ENCODE data around the gene SCAF11.

SCAF11 gene

DNA sequence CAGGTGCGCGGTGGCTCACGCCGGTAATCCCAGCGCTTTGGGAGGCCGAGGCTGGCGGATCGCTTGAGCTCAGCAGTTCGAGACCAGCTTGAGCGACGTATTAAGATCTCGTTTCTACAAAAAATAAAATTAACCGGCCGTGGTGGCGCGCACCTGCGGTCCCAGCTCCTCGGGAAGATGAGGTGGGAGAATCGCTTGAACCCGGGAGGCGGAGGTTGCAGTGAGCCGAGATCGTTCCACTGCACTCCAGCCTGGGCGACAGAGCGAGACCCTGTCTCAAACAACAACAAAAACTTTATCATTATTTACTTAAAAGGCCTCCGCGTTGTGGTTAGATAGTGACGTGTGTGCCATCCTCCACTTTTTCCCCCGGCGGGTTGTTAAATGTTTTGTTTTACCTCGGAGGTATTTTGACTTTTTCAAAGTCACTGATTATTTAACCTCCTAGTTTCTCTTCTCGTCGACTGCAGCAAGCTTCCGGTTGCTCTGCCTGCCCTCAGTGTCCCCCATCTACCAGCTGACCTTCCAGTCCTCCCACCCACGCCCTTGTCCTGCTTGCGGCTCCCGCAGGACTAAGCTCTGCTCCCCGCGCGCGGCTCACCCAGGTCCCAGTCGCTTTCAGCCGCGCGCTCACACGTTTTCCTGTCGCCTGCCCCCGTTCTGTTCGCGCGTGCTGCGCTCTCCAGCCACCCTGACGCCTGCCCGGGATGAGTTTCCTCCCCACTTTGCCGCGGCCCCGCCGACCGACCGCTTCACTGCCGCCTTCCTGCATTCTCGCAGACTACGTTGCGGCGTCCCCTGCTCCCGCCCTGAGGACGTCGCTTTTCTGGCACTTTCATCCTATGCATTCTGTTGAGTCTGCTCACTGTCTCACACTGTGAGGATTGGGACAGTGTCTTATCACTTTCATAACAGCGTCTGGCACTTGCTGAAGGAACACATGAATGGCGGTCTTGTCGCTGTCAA is 1.2 kb upstream of the SCAF11 start:
- peak overlapping the region; percentile 93 for H2AFZ ChIP-seq (ENCODE audit: low read length)
- H2BK15ac ChIP-seq (ENCODE audit: low read length) = peak overlapping the region; percentile 99
- no CpG with 5 or more reads among the region's 71 CpGs for WGBS, 2 donors (ENCODE audit: extremely low coverage in 2 of 2, insufficient read length in 2 of 2, insufficient replicate concordance in 1 of 2)
- DNase-seq (ENCODE audit: low spot score) = peak; percentile 26
- no peaks in the 10 kb centered on the region for H3K27me3 ChIP-seq (ENCODE audit: control insufficient read depth in 3 of 3, insufficient read depth in 3 of 3, low read depth in 1 of 3, low read length in 3 of 3)
- H4K8ac ChIP-seq (ENCODE audit: low read depth, low read length) = peak overlapping the region; percentile 72
- H3K14ac ChIP-seq (ENCODE audit: low read length) = peak overlapping the region; percentile 47
- H3K9me3 ChIP-seq (replicated peaks in 1 of 2; ENCODE audit: control insufficient read depth in 2 of 2, insufficient read depth in 1 of 2, low read depth in 1 of 2, low read length in 2 of 2) = no peaks in the 10 kb centered on the region
- H2BK120ac ChIP-seq (ENCODE audit: low read depth, low read length) = peak overlapping the region; percentile 96
- H2BK12ac ChIP-seq (ENCODE audit: low read length) = peak overlapping the region; percentile 98
- H4K91ac ChIP-seq (ENCODE audit: low read depth, low read length, poor library complexity) = no peak overlapping the region
- H3K18ac ChIP-seq (ENCODE audit: low read length) = peak overlapping the region; percentile 97
- peaks cover 9% of the 10 kb centered on the region for H3K79me1 ChIP-seq (ENCODE audit: low read depth, low read length)
- peaks cover 0 to 14% of the 10 kb centered on the region in 2 donors for H3K36me3 ChIP-seq (replicated peaks in 1 of 2; ENCODE audit: control insufficient read depth in 2 of 2, insufficient read depth in 2 of 2, low read length in 2 of 2)
- peak overlapping the region; percentile 66 for H3K4me2 ChIP-seq (ENCODE audit: insufficient read depth, low read length, poor library complexity, severe bottlenecking)
- H2AK5ac ChIP-seq (ENCODE audit: low read depth, low read length) = no peak overlapping the region
- H3K4me3 ChIP-seq (ENCODE audit: low read length in 2 of 2) = peak overlapping the region; percentile 65 to 80
- H3K9ac ChIP-seq (ENCODE audit: low read depth, low read length, poor library complexity) = peak overlapping the region; percentile 84
- H3K4me1 ChIP-seq (ENCODE audit: control insufficient read depth in 2 of 2, insufficient read depth in 1 of 2, low read depth in 1 of 2, low read length in 2 of 2) = peaks cover 0 to 4% of the 10 kb centered on the region in 2 donors
- peak overlapping the region; percentile 37 for H3K4ac ChIP-seq (ENCODE audit: low read length)
- peak overlapping the region; percentile 16 for H2BK5ac ChIP-seq (ENCODE audit: low read length)
- H3K27ac ChIP-seq (replicated peaks; ENCODE audit: low read length) = peak overlapping the region; percentile 12
- H3K23ac ChIP-seq (ENCODE audit: low read depth, low read length, poor library complexity) = peak overlapping the region; percentile 90

DNA sequence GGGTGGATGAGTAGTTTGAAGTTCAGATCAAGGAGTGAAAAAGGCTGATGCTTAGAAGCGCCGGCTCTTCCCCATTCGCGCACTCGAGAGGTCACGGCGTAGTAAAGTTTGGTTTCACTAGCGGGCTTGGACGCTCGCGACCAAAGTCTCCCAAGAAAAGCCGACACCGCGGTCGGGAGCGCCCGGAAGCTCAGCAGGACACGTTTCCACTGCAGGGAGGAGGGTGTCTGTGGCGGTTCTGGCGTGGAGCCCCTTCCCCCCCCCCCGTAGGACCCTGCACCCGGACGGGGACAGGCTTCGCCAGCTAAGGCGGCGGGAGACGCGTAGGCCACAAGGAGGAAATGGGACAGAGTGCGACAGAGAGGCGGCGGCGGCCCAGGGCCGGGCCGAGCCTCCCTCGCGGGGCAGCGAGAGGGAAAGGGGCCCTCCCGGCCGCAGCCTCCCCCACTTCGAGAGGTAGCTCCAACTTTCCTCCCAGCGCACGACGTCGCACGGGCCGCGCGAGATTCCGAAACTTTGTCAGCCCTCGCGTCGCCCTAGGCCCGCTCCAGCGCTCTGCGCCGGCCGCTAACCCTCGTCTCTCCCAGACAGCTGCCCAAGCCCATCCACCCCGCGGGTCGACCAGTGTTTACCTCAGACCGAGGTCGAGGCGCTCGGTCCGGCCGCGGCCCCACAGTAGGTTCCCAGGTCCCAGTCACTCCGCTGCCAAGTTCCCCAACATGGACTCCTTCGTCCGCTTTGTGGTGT is 480 bp downstream of the SCAF11 start:
- peak; percentile 56 for DNase-seq (ENCODE audit: low spot score)
- Histone ChIP-seq H2BK120ac (ENCODE audit: low read depth, low read length) (peak overlapping the region; percentile 72), H3K4ac (ENCODE audit: low read length) (peak overlapping the region; percentile 66), H3K4me1 (ENCODE audit: control insufficient read depth in 2 of 2, insufficient read depth in 1 of 2, low read depth in 1 of 2, low read length in 2 of 2) (peaks cover 0 to 4% of the 10 kb centered on the region in 2 donors), H3K4me3 (ENCODE audit: low read length in 2 of 2) (peak overlapping the region; percentile 80 to 84), H4K91ac (ENCODE audit: low read depth, low read length, poor library complexity) (peak overlapping the region; percentile 68), H4K8ac (ENCODE audit: low read depth, low read length) (peak overlapping the region; percentile 23), H3K23ac (ENCODE audit: low read depth, low read length, poor library complexity) (peak overlapping the region; percentile 98), H3K79me1 (ENCODE audit: low read depth, low read length) (peaks cover 9% of the 10 kb centered on the region), H3K4me2 (ENCODE audit: insufficient read depth, low read length, poor library complexity, severe bottlenecking) (peak overlapping the region; percentile 69), H2AK5ac (ENCODE audit: low read depth, low read length) (peak overlapping the region; percentile 63), H3K27me3 (ENCODE audit: control insufficient read depth in 3 of 3, insufficient read depth in 3 of 3, low read depth in 1 of 3, low read length in 3 of 3) (no peaks in the 10 kb centered on the region), H2BK5ac (ENCODE audit: low read length) (peak overlapping the region; percentile 99), H3K9me3 (replicated peaks in 1 of 2; ENCODE audit: control insufficient read depth in 2 of 2, insufficient read depth in 1 of 2, low read depth in 1 of 2, low read length in 2 of 2) (no peaks in the 10 kb centered on the region), H3K36me3 (replicated peaks in 1 of 2; ENCODE audit: control insufficient read depth in 2 of 2, insufficient read depth in 2 of 2, low read length in 2 of 2) (peaks cover 0 to 31% of the 10 kb centered on the region in 2 donors), H3K9ac (ENCODE audit: low read depth, low read length, poor library complexity) (peak overlapping the region; percentile 95), H3K27ac (replicated peaks; ENCODE audit: low read length) (peak overlapping the region; percentile 95), H2BK15ac (ENCODE audit: low read length) (peak overlapping the region; percentile 54), H3K14ac (ENCODE audit: low read length) (peak overlapping the region; percentile 89), H2BK12ac (ENCODE audit: low read length) (no peak overlapping the region), H2AFZ (ENCODE audit: low read length) (peak overlapping the region; percentile 93), H3K18ac (ENCODE audit: low read length) (peak overlapping the region; percentile 99)
- WGBS, 2 donors (ENCODE audit: extremely low coverage in 2 of 2, insufficient read length in 2 of 2, insufficient replicate concordance in 1 of 2) = no CpG with 5 or more reads among the region's 71 CpGs

DNA sequence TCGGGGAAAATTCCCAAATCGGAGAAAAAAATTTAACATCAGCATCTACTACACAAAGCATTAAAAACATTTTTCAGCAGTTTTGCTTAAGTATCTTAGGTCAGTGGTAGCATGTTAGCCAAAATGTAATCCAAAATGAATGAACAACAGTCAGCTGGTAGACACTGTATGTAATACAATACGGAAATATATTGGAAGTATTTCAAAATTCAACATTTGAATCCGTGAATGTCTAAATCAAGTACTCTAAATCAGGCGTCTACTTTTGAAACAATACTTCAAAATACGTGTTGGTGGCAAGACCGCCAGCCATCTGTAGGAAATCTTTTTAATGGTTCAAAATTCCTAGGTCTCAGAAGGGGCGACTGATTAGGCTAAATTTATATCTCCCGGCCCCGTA is 1.1 kb downstream of the SCAF11 start:
- Histone ChIP-seq H2BK15ac (ENCODE audit: low read length) (no peak overlapping the region), H3K4ac (ENCODE audit: low read length) (no peak overlapping the region), H3K23ac (ENCODE audit: low read depth, low read length, poor library complexity) (no peak overlapping the region), H3K4me2 (ENCODE audit: insufficient read depth, low read length, poor library complexity, severe bottlenecking) (peak overlapping the region; percentile 54), H3K14ac (ENCODE audit: low read length) (no peak overlapping the region), H3K9ac (ENCODE audit: low read depth, low read length, poor library complexity) (no peak overlapping the region), H4K8ac (ENCODE audit: low read depth, low read length) (no peak overlapping the region), H3K36me3 (replicated peaks in 1 of 2; ENCODE audit: control insufficient read depth in 2 of 2, insufficient read depth in 2 of 2, low read length in 2 of 2) (peaks cover 0 to 35% of the 10 kb centered on the region in 2 donors), H4K91ac (ENCODE audit: low read depth, low read length, poor library complexity) (no peak overlapping the region), H3K4me3 (ENCODE audit: low read length in 2 of 2) (peak overlapping the region; percentile 80 to 84), H3K9me3 (replicated peaks in 1 of 2; ENCODE audit: control insufficient read depth in 2 of 2, insufficient read depth in 1 of 2, low read depth in 1 of 2, low read length in 2 of 2) (no peaks in the 10 kb centered on the region), H3K27ac (replicated peaks; ENCODE audit: low read length) (peak overlapping the region; percentile 95), H3K79me1 (ENCODE audit: low read depth, low read length) (peaks cover 9% of the 10 kb centered on the region), H2BK120ac (ENCODE audit: low read depth, low read length) (no peak overlapping the region), H3K18ac (ENCODE audit: low read length) (no peak overlapping the region), H3K4me1 (ENCODE audit: control insufficient read depth in 2 of 2, insufficient read depth in 1 of 2, low read depth in 1 of 2, low read length in 2 of 2) (peaks cover 0 to 4% of the 10 kb centered on the region in 2 donors), H2BK5ac (ENCODE audit: low read length) (peak overlapping the region; percentile 99), H3K27me3 (ENCODE audit: control insufficient read depth in 3 of 3, insufficient read depth in 3 of 3, low read depth in 1 of 3, low read length in 3 of 3) (no peaks in the 10 kb centered on the region), H2AFZ (ENCODE audit: low read length) (peak overlapping the region; percentile 93), H2BK12ac (ENCODE audit: low read length) (no peak overlapping the region), H2AK5ac (ENCODE audit: low read depth, low read length) (no peak overlapping the region)
- WGBS, 2 donors (ENCODE audit: extremely low coverage in 2 of 2, insufficient read length in 2 of 2, insufficient replicate concordance in 1 of 2) = no CpG with 5 or more reads among the region's 10 CpGs
- DNase-seq (ENCODE audit: low spot score) = peak; percentile 1
